ENCODE data around the gene AGPAT4. TPM values are rescaled to one million over a fixed set of nuclear protein-coding genes. Genes with fewer than 3 reads are reported as not detected.
A peak's percentile ranks its signal among the peaks of the same experiment; 100 is the strongest.

The AGPAT4 gene
- total RNA-seq, 1 donor from 2014 or later: 7.8 TPM

- Mint-ChIP-seq H3K4me1 (ENCODE audit: low read depth) (no peaks in the 10 kb centered on the region), H3K4me3 (no peak overlapping the region), H3K36me3 (ENCODE audit: low read depth) (peaks cover 8% of the 10 kb centered on the region), H3K27ac (no peak overlapping the region), H3K9me3 (no peaks in the 10 kb centered on the region), H3K27me3 (ENCODE audit: insufficient read depth) (no peaks in the 10 kb centered on the region)
- intact Hi-C loops (cut with micrococcal nuclease): no loop called here
- DNase-seq (ENCODE audit: low spot score): no peak
These were observed 135.1 kb downstream of the AGPAT4 start for GRCh38 chr6:161138543-161139303.

GRCh38 chr6:161137839-161138542 lies 135.9 kb downstream of the AGPAT4 start:
- DNase-seq (ENCODE audit: low spot score): no peak
- H3K4me3 Mint-ChIP-seq: no peak overlapping the region
- intact Hi-C loops (cut with micrococcal nuclease): no loop called here
- no peaks in the 10 kb centered on the region for H3K27me3 Mint-ChIP-seq (ENCODE audit: insufficient read depth)
- H3K36me3 Mint-ChIP-seq (ENCODE audit: low read depth): peaks cover 8% of the 10 kb centered on the region
- no peak overlapping the region for H3K27ac Mint-ChIP-seq
- no peaks in the 10 kb centered on the region for H3K9me3 Mint-ChIP-seq
- no peaks in the 10 kb centered on the region for H3K4me1 Mint-ChIP-seq (ENCODE audit: low read depth)

DNA sequence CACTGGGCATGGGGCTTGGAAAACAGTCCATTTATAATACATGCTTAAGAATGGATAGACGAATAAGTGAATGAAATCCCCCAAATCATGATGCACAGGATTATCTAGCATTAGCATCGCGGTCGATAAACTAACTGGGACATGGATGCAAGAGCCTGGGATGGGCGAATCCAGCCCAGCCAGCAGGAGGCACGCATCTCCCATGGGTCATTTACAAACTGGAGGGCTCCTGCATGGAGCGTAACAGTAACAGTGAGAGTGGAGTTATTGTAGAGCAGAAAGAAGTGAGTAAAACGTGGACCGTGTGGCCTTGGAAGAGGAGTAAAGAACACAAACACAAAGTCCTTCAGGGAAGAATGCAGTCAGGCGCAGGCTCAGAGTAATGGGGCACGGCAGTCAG lies 136.5 kb downstream of the AGPAT4 start:
- Mint-ChIP-seq H3K36me3 (ENCODE audit: low read depth) (peaks cover 8% of the 10 kb centered on the region), H3K27ac (no peak overlapping the region), H3K4me3 (no peak overlapping the region), H3K4me1 (ENCODE audit: low read depth) (no peaks in the 10 kb centered on the region), H3K27me3 (ENCODE audit: insufficient read depth) (no peaks in the 10 kb centered on the region), H3K9me3 (no peaks in the 10 kb centered on the region)
- intact Hi-C loops (cut with micrococcal nuclease): no loop called here
- no peak for DNase-seq (ENCODE audit: low spot score)

DNA sequence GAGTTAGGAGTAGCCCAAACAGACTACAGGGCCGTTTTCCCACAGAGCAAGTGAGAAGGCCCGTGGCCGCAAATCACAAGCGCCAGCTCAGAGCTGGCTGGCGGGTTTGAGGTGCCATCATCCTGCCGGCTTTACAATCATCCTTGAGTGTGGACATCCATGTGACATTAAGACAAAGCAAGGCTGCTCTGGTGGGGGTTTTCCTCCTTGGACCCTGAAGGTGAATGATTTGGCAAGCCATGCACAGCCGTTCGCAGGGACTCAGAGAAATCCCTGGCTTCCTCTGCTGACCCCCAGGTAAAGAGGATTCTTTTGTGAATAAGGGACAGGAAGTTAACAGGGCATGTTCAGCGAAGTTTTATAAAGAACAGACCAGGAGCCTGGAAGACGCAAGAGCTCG lies 137.2 kb downstream of the AGPAT4 start:
- Mint-ChIP-seq H3K4me3 (no peak overlapping the region), H3K27me3 (ENCODE audit: insufficient read depth) (no peaks in the 10 kb centered on the region), H3K27ac (no peak overlapping the region), H3K4me1 (ENCODE audit: low read depth) (no peaks in the 10 kb centered on the region), H3K36me3 (ENCODE audit: low read depth) (peaks cover 8% of the 10 kb centered on the region), H3K9me3 (no peaks in the 10 kb centered on the region)
- intact Hi-C loops (cut with micrococcal nuclease): no loop called here
- DNase-seq (ENCODE audit: low spot score): no peak

DNA sequence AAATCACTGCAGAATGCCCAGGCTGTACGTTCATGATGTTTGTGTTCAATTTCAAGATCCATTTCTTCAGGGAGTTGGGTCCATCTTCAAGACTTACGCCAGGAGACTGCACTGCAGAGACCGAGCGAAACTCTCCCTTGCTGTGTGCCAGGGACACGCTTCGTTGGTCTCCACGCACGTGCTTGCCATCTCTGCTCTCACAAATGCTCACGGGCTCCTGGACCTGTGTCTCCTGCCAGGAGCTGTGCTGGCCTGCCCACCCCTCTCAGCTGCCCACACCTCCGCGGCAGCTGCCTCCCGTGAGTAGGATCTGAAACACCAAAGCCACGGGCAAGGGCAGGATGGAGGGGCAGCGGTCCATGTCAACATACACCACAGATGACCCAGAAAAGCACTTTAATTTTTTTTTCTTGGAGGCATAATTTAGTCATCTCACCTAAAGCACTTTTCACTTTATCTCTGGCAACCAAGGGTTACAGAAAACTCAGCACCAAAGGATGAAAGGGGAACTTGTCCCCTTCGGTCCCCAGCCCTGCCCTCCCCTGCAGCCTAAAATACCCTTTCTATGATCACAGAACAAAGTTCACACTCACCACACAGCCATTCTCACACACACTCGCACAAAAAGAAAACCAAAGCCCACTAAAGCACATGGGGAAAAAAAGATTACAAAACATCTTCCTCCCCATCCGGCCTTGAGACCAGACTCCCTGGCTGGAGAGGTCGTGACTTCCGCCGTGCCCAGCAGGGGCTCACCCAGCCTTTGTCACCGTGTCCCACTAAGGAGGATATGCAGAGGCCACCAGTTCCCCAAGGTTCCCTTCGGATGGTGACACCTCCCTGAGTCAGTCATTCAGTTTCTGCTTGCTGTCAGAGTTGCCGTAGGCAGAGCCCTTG lies 137.9 kb downstream of the AGPAT4 start:
- intact Hi-C loops (cut with micrococcal nuclease): no loop called here
- DNase-seq (ENCODE audit: low spot score): no peak
- Mint-ChIP-seq H3K4me3 (no peak overlapping the region), H3K9me3 (no peaks in the 10 kb centered on the region), H3K36me3 (ENCODE audit: low read depth) (peaks cover 8% of the 10 kb centered on the region), H3K4me1 (ENCODE audit: low read depth) (no peaks in the 10 kb centered on the region), H3K27ac (no peak overlapping the region), H3K27me3 (ENCODE audit: insufficient read depth) (no peaks in the 10 kb centered on the region)

DNA sequence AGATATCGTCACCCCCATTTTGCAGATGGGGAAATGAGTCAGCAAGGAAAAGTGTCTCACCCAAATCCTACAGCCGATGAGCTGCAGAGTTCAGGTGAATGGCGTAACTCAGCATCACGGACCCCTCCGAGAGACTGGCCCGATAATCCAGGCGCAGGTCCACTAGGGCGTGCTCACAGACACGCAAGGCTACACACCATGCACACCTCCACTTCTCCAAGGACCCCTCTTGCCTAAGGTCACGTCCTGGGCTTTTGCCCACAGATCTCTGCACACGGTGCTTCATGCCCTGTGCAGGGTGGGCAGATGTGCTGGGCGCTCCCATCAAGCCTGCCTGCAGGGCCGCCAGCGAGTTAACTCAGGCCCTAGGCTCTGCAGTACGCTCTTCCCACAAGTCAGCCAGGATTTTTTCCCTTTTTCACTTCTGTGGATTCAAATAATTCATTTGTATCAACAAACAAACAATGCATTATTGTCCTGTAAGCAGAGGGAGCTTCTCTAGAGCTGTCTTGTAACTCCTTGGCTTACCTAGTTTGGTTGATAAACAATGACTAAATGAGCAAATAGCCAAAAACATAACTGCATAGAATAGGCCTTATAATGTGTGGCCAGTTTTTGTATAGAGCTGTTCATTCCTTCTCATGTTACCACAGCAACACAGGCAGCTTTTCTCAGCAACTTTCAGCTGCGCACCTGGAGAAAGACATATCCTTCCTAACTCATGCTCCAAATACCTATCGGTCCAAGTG lies 139.1 kb downstream of the AGPAT4 start:
- Mint-ChIP-seq H3K36me3 (ENCODE audit: low read depth) (peaks cover 8% of the 10 kb centered on the region), H3K27ac (no peak overlapping the region), H3K27me3 (ENCODE audit: insufficient read depth) (no peaks in the 10 kb centered on the region), H3K9me3 (no peaks in the 10 kb centered on the region), H3K4me3 (no peak overlapping the region), H3K4me1 (ENCODE audit: low read depth) (peaks cover 3% of the 10 kb centered on the region)
- DNase-seq (ENCODE audit: low spot score): no peak
- intact Hi-C loops (cut with micrococcal nuclease): no loop called here

DNA sequence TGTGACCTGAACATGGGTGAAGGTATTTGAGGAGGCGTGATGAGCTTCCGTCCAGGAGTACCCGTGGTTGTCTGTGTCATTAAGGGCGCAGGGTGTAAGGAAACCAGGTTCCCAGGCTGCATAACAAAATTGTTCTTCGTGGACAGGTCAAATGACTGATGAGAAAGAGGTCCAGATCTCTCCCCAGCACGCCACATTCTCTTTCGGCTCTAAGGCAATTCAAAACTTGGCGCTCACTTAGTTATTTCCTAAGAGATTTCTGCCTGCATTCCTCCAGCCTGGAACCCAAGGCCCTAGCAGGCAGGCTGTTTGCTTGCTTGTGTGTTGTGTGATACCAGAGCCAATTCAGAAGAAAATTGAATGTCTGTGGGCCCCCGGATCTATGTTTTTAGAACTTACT lies 139.9 kb downstream of the AGPAT4 start:
- Mint-ChIP-seq H3K27ac (no peak overlapping the region), H3K27me3 (ENCODE audit: insufficient read depth) (no peaks in the 10 kb centered on the region), H3K9me3 (no peaks in the 10 kb centered on the region), H3K4me1 (ENCODE audit: low read depth) (peaks cover 11% of the 10 kb centered on the region), H3K4me3 (no peak overlapping the region), H3K36me3 (ENCODE audit: low read depth) (peaks cover 8% of the 10 kb centered on the region)
- DNase-seq (ENCODE audit: low spot score): no peak
- intact Hi-C loops (cut with micrococcal nuclease): no loop called here

DNA sequence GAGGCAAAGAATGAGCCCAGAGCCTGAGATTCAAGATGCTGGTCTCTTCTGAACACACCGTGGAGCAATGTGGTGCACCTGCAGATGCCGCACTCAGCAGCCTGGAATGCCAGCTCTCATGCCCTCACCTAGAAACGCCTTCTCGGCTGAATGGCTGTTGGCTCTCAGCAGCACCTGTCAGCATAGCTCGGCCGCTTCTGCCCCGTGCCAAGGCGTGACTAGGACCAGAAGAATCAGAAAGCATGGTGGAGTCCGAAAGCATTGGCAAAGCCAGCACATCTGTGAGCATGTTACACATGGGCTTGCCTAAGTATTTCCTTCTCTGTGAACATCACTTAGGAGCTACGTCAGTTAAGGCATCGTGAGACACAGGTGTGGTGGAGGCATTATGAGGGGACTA lies 141.5 kb downstream of the AGPAT4 start:
- no peak for DNase-seq (ENCODE audit: low spot score)
- Mint-ChIP-seq H3K4me1 (ENCODE audit: low read depth) (peaks cover 26% of the 10 kb centered on the region), H3K4me3 (no peak overlapping the region), H3K36me3 (ENCODE audit: low read depth) (peaks cover 8% of the 10 kb centered on the region), H3K27me3 (ENCODE audit: insufficient read depth) (no peaks in the 10 kb centered on the region), H3K9me3 (peaks cover 3% of the 10 kb centered on the region), H3K27ac (no peak overlapping the region)
- intact Hi-C loops (cut with micrococcal nuclease): no loop called here

DNA sequence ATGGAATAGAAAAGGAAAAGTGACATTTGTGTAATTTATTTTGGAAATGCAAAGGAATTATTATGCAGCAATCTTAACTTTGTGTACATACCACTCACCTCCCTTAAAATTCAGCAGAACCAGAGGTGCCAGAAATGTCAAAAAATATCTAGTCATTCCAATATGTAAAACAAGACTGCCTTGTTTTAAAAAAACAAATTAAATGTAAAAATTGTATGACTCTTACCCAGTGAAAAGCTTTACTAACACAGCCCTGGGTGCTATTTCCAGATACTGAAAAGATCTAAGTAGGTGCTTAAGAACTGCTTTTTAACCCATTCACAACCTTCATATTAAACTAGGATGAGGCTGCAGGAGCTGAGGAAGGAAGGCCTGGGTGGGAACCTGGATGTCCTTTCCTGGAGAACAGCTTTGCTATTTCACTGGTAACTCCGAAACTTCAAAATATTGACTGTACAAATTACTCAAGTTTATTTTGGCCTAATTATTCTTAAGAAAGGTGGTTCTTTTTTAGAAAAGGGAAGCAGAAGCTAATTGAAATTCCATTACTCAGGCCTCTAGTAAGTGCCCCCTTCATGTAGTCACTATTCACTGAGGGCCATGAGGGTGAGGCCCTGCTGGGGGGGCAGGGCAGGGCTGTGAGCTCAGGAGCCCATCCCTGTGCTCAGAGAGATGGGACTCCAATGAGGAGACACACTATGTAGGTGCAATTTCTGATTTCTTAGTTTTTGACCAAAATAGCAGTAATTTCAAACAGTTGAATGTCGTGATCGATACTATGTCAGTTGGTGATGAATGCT lies 142.7 kb downstream of the AGPAT4 start:
- H3K36me3 Mint-ChIP-seq (ENCODE audit: low read depth): peaks cover 12% of the 10 kb centered on the region
- H3K4me3 Mint-ChIP-seq: no peak overlapping the region
- no peaks in the 10 kb centered on the region for H3K27me3 Mint-ChIP-seq (ENCODE audit: insufficient read depth)
- intact Hi-C loops (cut with micrococcal nuclease): no loop called here
- H3K27ac Mint-ChIP-seq: no peak overlapping the region
- peaks cover 27% of the 10 kb centered on the region for H3K4me1 Mint-ChIP-seq (ENCODE audit: low read depth)
- H3K9me3 Mint-ChIP-seq: peaks cover 6% of the 10 kb centered on the region
- no peak for DNase-seq (ENCODE audit: low spot score)

DNA sequence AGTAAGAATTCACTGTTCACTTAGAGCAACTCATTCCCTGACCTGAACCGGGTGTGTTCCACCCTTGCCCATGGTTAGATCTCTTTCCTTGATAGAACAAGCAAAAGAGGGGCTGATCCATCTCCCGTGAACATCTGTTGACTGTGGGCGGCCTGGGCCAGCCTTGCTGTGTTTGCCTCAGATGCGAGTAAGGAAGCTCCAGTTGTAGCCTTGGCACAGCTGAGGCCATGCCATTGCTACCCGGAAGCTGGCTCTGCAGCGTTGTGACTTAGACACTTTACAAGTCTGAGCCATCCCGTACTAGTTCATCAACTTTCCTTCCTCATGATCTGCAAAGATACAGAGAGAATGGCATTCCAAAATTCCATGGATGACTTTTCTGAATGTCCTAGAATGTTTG lies 143.3 kb downstream of the AGPAT4 start:
- Mint-ChIP-seq H3K9me3 (peaks cover 12% of the 10 kb centered on the region), H3K4me3 (no peak overlapping the region), H3K27ac (peak overlapping the region; percentile 41), H3K27me3 (ENCODE audit: insufficient read depth) (no peaks in the 10 kb centered on the region), H3K4me1 (ENCODE audit: low read depth) (peaks cover 27% of the 10 kb centered on the region), H3K36me3 (ENCODE audit: low read depth) (peaks cover 15% of the 10 kb centered on the region)
- intact Hi-C loops (cut with micrococcal nuclease): no loop called here
- no peak for DNase-seq (ENCODE audit: low spot score)

DNA sequence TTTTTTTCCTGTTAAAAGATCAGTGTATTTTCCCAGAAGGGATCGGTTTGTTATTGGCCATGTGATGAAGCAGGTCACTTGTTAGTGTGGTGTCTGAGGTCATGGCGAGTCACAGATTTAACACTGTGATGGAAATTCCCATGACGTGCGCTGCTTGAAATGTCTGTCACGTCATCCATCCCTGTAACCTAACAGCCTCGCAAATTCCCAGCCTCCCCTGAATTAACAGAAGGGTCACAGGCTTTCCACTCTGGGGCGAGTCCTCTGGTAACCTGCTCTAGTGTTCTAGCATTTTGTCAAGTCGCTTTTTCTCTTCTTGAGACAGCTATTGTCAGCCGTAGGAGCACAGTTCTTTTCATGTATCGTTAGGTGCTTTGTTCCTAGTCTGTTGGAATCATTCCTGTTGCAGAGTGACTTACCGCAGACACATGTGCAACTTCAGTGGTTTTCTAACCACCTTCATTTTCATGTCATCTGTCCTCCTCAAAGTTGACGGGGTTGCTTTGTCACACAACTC lies 145.1 kb downstream of the AGPAT4 start:
- intact Hi-C loops (cut with micrococcal nuclease): loop anchor here (2.0 to 5.0 kb wide), 3 partner anchors 100 to 144 kb away; partner anchors contain the start of gene MAP3K4
- peak; percentile 10 for DNase-seq (ENCODE audit: low spot score)
- Mint-ChIP-seq H3K4me3 (no peak overlapping the region), H3K27ac (peak overlapping the region; percentile 79), H3K4me1 (ENCODE audit: low read depth) (peaks cover 27% of the 10 kb centered on the region), H3K9me3 (peaks cover 29% of the 10 kb centered on the region), H3K36me3 (ENCODE audit: low read depth) (peaks cover 24% of the 10 kb centered on the region), H3K27me3 (ENCODE audit: insufficient read depth) (no peaks in the 10 kb centered on the region)
